SK-N-SH (cell line): ENCODE measurements around the gene FAM180B. TPM values are rescaled to one million over a fixed set of nuclear protein-coding genes. Genes with fewer than 3 reads are reported as not detected.

Experiments
- CTCF ChIA-PET: fragments of 300-600, 350-600 bp; formaldehyde crosslinking; extraction: SDS; loops from one replicate; lab custom pipeline; 2021; lab: Yijun Ruan, JAX
- POLR2A ChIA-PET: fragments of 350-600 bp; sonication (Branson Sonifier 250); formaldehyde crosslinking; extraction: SDS; loops from one replicate; lab custom pipeline; 2020; ENCODE audit warnings: antibody characterized with exemption, inconsistent platforms; lab: Yijun Ruan, JAX
- DNase-seq: peaks from one replicate; pipeline ENCODE4 v3.0.0; 2012
- H2AFZ ChIP-seq: fragments of 200-600 bp; sonication (generic); 2 replicates; pipeline ENCODE4 v1.8.1; 2016; ENCODE audit warnings: antibody characterized with exemption, mild to moderate bottlenecking, low read depth
- H3F3A ChIP-seq: fragments of 200-600 bp; sonication (generic); replicated peaks from 2 replicates; pipeline ENCODE3; 2016; ENCODE audit warnings: antibody characterized with exemption, mild to moderate bottlenecking; ENCODE audit not compliant: insufficient read depth
- H3K27ac ChIP-seq, 2 experiments: fragments of 200-500 bp in 1 of 2; fragments of 200-600 bp in 1 of 2; sonication (Bioruptor generic) in 1 of 2; sonication (generic), shearing (Covaris generic) in 1 of 2; 2 replicates each; pipeline versions ENCODE4 v1.5.1 to v1.6.1; 2014 to 2016; ENCODE audit warnings: low read depth in 2 of 2, inconsistent platforms in 1 of 2, low read length in 1 of 2, mild to moderate bottlenecking in 1 of 2, mixed read lengths in 1 of 2
- H3K27me3 ChIP-seq: fragments of 200-600 bp; sonication (generic), shearing (Covaris generic); 2 replicates; pipeline ENCODE4 v1.6.1; 2016; ENCODE audit warnings: mixed run types; ENCODE audit not compliant: insufficient read depth
- H3K36me3 ChIP-seq, 2 experiments: fragments of 200-500 bp in 1 of 2; fragments of 200-600 bp in 1 of 2; sonication (Bioruptor generic) in 1 of 2; sonication (generic) in 1 of 2; replicated peaks in 1 of 2; 2 replicates each; pipeline versions ENCODE3 to v1.5.1; 2014 to 2016; ENCODE audit warnings: low read length in 1 of 2, mild to moderate bottlenecking in 1 of 2; ENCODE audit not compliant: insufficient read depth in 2 of 2, control insufficient read depth in 1 of 2
- H3K4me1 ChIP-seq, 2 experiments: fragments of 200-500 bp in 1 of 2; fragments of 200-600 bp in 1 of 2; sonication (Bioruptor generic) in 1 of 2; sonication (generic), shearing (Covaris generic) in 1 of 2; 2 replicates each; pipeline versions ENCODE4 v1.5.1 to v1.6.1; 2014 to 2016; ENCODE audit warnings: low read depth in 1 of 2, low read length in 1 of 2, mixed run types in 1 of 2; ENCODE audit not compliant: insufficient read depth in 2 of 2, control insufficient read depth in 1 of 2
- H3K4me2 ChIP-seq: fragments of 200-600 bp; sonication (generic), shearing (Covaris generic); 2 replicates; pipeline ENCODE4 v1.6.1; 2017; ENCODE audit warnings: mixed run types
- H3K4me3 ChIP-seq, 2 experiments: fragments of 200-500 bp in 1 of 2; fragments of 200-600 bp in 1 of 2; sonication (Bioruptor generic) in 1 of 2; sonication (generic), shearing (Covaris generic) in 1 of 2; 2 replicates each; pipeline versions ENCODE4 v1.5.1 to v1.8.1; 2014 to 2016; ENCODE audit warnings: low read depth in 2 of 2, inconsistent platforms in 1 of 2, low read length in 1 of 2, mild to moderate bottlenecking in 1 of 2, mixed read lengths in 1 of 2, moderate library complexity in 1 of 2
- H3K79me2 ChIP-seq: fragments of 200-600 bp; sonication (generic); 2 replicates; pipeline ENCODE4 v1.8.1; 2017; ENCODE audit warnings: mild to moderate bottlenecking; ENCODE audit not compliant: insufficient read depth
- H3K9ac ChIP-seq: fragments of 200-600 bp; sonication (generic); 2 replicates; pipeline ENCODE4 v1.6.1; 2017; ENCODE audit warnings: mixed run types
- H3K9me2 ChIP-seq: fragments of 200-600 bp; sonication (generic); 2 replicates; pipeline ENCODE4 v1.6.1; 2017; ENCODE audit warnings: mixed run types
- H3K9me3 ChIP-seq: fragments of 200-600 bp; sonication (generic); 2 replicates; pipeline ENCODE4 v1.6.1; 2017; ENCODE audit warnings: mixed run types, mild to moderate bottlenecking, moderate library complexity
- H4K20me1 ChIP-seq: fragments of 200-600 bp; sonication (generic); 2 replicates; pipeline ENCODE4 v1.6.1; 2017; ENCODE audit warnings: mild to moderate bottlenecking, mixed run types; ENCODE audit not compliant: insufficient read depth
- ELF1 ChIP-seq: IDR thresholded peaks from 2 replicates; pipeline ENCODE4 v1.4.0; 2012
- EZH2phosphoT487 ChIP-seq: fragments of 200-600 bp; sonication (generic); IDR thresholded peaks from 2 replicates; pipeline ENCODE4 v1.6.1; 2017; ENCODE audit warnings: low read depth, mixed run types, mild to moderate bottlenecking, antibody characterized with exemption, moderate library complexity, borderline replicate concordance
- IRF3 ChIP-seq: fragments of 150-350 bp; IDR thresholded peaks from 2 replicates; pipeline ENCODE4 v1.6.1; 2016; ENCODE audit warnings: mild to moderate bottlenecking, low read depth, low read length
- RAD21 ChIP-seq: IDR thresholded peaks from 2 replicates; pipeline ENCODE4 v1.6.1; 2012; ENCODE audit warnings: mild to moderate bottlenecking, low read length
- RFX5 ChIP-seq: IDR thresholded peaks from 2 replicates; pipeline ENCODE4 v1.6.1; 2012; ENCODE audit warnings: mild to moderate bottlenecking, improper control_type of control experiment, low read length
- SIN3A ChIP-seq: IDR thresholded peaks from 2 replicates; pipeline ENCODE4 v1.6.1; 2012; ENCODE audit warnings: low read depth, mild to moderate bottlenecking, low read length, moderate library complexity, borderline replicate concordance
- TEAD4 ChIP-seq: IDR thresholded peaks from 2 replicates; pipeline ENCODE4 v1.4.0; 2012; ENCODE audit warnings: mild to moderate bottlenecking, borderline replicate concordance; ENCODE audit not compliant: insufficient read depth
- YY1 ChIP-seq: IDR thresholded peaks from 2 replicates; pipeline ENCODE4 v1.4.0; 2012; ENCODE audit warnings: low read depth, mild to moderate bottlenecking
- ZBTB33 ChIP-seq: IDR thresholded peaks from 2 replicates; pipeline ENCODE4 v1.4.0; 2012; ENCODE audit warnings: low read depth, borderline replicate concordance
- WGBS: methylation state at CpG from one replicate; pipeline ENCODE4 v1.1.6; 2017; ENCODE audit warnings: low lambda C conversion rate; 5-methylcytosine and 5-hydroxymethylcytosine counted together
- polyA plus RNA-seq, 3 experiments: library from polyadenylated mRNA; depleted of rRNA; stranded (reverse); fragments of >200 nt; gene quantifications; 2 replicates each; pipeline ENCODE4 v1.2.3, GENCODE V29; 2012
- TF ChIP-seq, protein P1 (sequence below): IDR thresholded peaks from 2 replicates; pipeline ENCODE4 v1.4.0; 2012; ENCODE audit warnings: low read depth
- TF ChIP-seq, protein P2 (sequence below): IDR thresholded peaks from 2 replicates; pipeline ENCODE4 v1.4.0; 2012; ENCODE audit warnings: low read depth, borderline replicate concordance
- TF ChIP-seq, protein P3 (sequence below): fragments of 200-600 bp; sonication (generic); IDR thresholded peaks from 2 replicates; pipeline ENCODE4 v1.6.1; 2017; ENCODE audit warnings: antibody characterized with exemption, mild to moderate bottlenecking, moderate library complexity
- TF ChIP-seq, protein P4 (sequence below): IDR thresholded peaks from 2 replicates; pipeline ENCODE4; 2012

FAM180B gene
- polyA plus RNA-seq, 1 of the 3 experiments (the other 2 are of a cell fraction) = not detected

DNA sequence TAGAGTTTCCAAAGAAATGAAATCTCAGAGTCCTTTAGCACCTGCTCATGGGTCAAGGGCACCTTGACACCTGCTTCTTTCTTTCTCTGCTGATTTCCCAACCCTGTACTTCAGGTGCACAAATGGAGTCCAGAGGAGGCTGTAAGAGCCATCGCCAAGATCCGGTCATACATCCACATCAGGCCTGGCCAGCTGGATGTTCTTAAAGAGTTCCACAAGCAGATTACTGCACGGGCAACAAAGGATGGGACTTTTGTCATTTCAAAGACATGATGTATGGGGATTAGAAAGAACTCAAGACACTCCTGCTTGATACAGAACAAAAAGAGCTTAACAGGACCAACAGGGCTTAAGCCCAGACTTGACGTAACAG lies 15.1 kb upstream of the FAM180B start:
- Histone ChIP-seq H3K27me3 (no peaks in the 10 kb centered on the region), H3K4me3 (no peak overlapping the region), H3K79me2 (peaks cover 80% of the 10 kb centered on the region), H3K4me1 (peaks cover 4 to 10% of the 10 kb centered on the region in 2 experiments; a peak in 3 of 4 replicates), H3F3A (no peaks in the 10 kb centered on the region), H4K20me1 (peaks cover 4% of the 10 kb centered on the region; the same call in 1 of the 2 replicates), H3K4me2 (no peak overlapping the region), H2AFZ (no peak overlapping the region), H3K9me2 (no peaks in the 10 kb centered on the region), H3K27ac (no peak overlapping the region), H3K9ac (no peak overlapping the region), H3K9me3 (no peaks in the 10 kb centered on the region), H3K36me3 (peaks cover 36 to 40% of the 10 kb centered on the region in 2 experiments)
- ChIA-PET CTCF (no interaction called here), POLR2A (no interaction called here)
- 89% methylated on average over 4 of the region's 4 CpGs for WGBS
- DNase-seq = no peak
- TF ChIP-seq, protein P1, sequence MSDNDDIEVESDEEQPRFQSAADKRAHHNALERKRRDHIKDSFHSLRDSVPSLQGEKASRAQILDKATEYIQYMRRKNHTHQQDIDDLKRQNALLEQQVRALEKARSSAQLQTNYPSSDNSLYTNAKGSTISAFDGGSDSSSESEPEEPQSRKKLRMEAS = no peak
- TF ChIP-seq RFX5 (no peak), EZH2phosphoT487 (no peak), YY1 (no peak), RAD21 (no peak)
- TF ChIP-seq, protein P2, sequence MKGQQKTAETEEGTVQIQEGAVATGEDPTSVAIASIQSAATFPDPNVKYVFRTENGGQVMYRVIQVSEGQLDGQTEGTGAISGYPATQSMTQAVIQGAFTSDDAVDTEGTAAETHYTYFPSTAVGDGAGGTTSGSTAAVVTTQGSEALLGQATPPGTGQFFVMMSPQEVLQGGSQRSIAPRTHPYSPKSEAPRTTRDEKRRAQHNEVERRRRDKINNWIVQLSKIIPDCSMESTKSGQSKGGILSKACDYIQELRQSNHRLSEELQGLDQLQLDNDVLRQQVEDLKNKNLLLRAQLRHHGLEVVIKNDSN = no peak
- TF ChIP-seq, all 33 proteins: peak for 0

GRCh38 chr11:47571895-47572294 lies 14.6 kb upstream of the FAM180B start:
- H3K4me2 ChIP-seq = no peak overlapping the region
- no peak overlapping the region for H3K9ac ChIP-seq
- WGBS = 80% methylated on average over 1 of the region's 1 CpG
- H4K20me1 ChIP-seq = peaks cover 4% of the 10 kb centered on the region; the same call in 1 of the 2 replicates
- DNase-seq = no peak
- H3K27ac ChIP-seq = no peak overlapping the region
- no peaks in the 10 kb centered on the region for H3K27me3 ChIP-seq
- H3K79me2 ChIP-seq = peaks cover 80% of the 10 kb centered on the region
- peaks cover 4 to 10% of the 10 kb centered on the region in 2 experiments; a peak in 2 of 4 replicates for H3K4me1 ChIP-seq
- H3K9me3 ChIP-seq = no peaks in the 10 kb centered on the region
- H3K4me3 ChIP-seq = no peak overlapping the region
- TF ChIP-seq, protein P3, sequence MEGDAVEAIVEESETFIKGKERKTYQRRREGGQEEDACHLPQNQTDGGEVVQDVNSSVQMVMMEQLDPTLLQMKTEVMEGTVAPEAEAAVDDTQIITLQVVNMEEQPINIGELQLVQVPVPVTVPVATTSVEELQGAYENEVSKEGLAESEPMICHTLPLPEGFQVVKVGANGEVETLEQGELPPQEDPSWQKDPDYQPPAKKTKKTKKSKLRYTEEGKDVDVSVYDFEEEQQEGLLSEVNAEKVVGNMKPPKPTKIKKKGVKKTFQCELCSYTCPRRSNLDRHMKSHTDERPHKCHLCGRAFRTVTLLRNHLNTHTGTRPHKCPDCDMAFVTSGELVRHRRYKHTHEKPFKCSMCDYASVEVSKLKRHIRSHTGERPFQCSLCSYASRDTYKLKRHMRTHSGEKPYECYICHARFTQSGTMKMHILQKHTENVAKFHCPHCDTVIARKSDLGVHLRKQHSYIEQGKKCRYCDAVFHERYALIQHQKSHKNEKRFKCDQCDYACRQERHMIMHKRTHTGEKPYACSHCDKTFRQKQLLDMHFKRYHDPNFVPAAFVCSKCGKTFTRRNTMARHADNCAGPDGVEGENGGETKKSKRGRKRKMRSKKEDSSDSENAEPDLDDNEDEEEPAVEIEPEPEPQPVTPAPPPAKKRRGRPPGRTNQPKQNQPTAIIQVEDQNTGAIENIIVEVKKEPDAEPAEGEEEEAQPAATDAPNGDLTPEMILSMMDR = no peak
- TF ChIP-seq ELF1 (no peak), TEAD4 (no peak), ZBTB33 (no peak), RFX5 (no peak), IRF3 (no peak), SIN3A (no peak)
- TF ChIP-seq, protein P4, sequence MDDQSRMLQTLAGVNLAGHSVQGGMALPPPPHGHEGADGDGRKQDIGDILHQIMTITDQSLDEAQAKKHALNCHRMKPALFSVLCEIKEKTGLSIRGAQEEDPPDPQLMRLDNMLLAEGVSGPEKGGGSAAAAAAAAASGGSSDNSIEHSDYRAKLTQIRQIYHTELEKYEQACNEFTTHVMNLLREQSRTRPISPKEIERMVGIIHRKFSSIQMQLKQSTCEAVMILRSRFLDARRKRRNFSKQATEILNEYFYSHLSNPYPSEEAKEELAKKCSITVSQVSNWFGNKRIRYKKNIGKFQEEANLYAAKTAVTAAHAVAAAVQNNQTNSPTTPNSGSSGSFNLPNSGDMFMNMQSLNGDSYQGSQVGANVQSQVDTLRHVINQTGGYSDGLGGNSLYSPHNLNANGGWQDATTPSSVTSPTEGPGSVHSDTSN = no peak
- no peaks in the 10 kb centered on the region for H3K9me2 ChIP-seq
- ChIA-PET POLR2A (no interaction called here), CTCF (interaction anchor here (1.3 kb wide), 1 partner anchor 18 kb away, joined by 3 read pairs; no protein-coding TSS in a partner anchor)
- H3K36me3 ChIP-seq = peaks cover 36 to 45% of the 10 kb centered on the region in 2 experiments
- H3F3A ChIP-seq = no peaks in the 10 kb centered on the region
- no peak overlapping the region for H2AFZ ChIP-seq
